K562 (cell line): ENCODE results near the gene FANCD2. TPM values are rescaled to one million over a fixed set of nuclear protein-coding genes. Genes with fewer than 3 reads are reported as not detected.
A peak's percentile ranks its signal among the peaks of the same experiment; 100 is the strongest.

Experiments
- BRCA1 ChIP-seq, 2 experiments: fragments of 450-650 bp in 1 of 2; sonication (generic) in 1 of 2; formaldehyde crosslinking in 1 of 2; IDR thresholded peaks; 2 replicates each; pipeline versions ENCODE4 v1.5.0 to v1.6.1; 2017 to 2020; ENCODE audit warnings: mild to moderate bottlenecking in 1 of 2, missing genetic modification reagents in 1 of 2
- CCAR2 ChIP-seq: fragments of 200-400 bp; formaldehyde crosslinking; IDR thresholded peaks from 2 replicates; pipeline ENCODE4 v1.6.1; 2017; ENCODE audit warnings: mild to moderate bottlenecking, low read depth, low read length
- LEF1 ChIP-seq: fragments of 450-650 bp; IDR thresholded peaks from 2 replicates; pipeline ENCODE4 v1.6.1; 2016; ENCODE audit warnings: mild to moderate bottlenecking
- MCM7 ChIP-seq, 2 experiments: fragments of 450-650 bp; IDR thresholded peaks; 2 replicates each; pipeline ENCODE4 v1.6.1; 2016 to 2018
- NCOA2 ChIP-seq, 2 experiments: fragments of 450-650 bp; IDR thresholded peaks; 2 replicates each; pipeline ENCODE4 v1.6.1; 2018; ENCODE audit warnings: mild to moderate bottlenecking in 2 of 2, moderate library complexity in 1 of 2; ENCODE audit not compliant: partially characterized antibody in 2 of 2
- NFATC3 ChIP-seq: fragments of 450-650 bp; IDR thresholded peaks from 2 replicates; pipeline ENCODE4 v1.6.1; 2017; ENCODE audit warnings: mild to moderate bottlenecking
- NR2F6 ChIP-seq: fragments of 450-650 bp; formaldehyde crosslinking; IDR thresholded peaks from 2 replicates; pipeline ENCODE4 v1.4.0; 2020; ENCODE audit warnings: mild to moderate bottlenecking
- PRMT5 ChIP-seq: sonication (generic); formaldehyde crosslinking; IDR thresholded peaks from 2 replicates; pipeline ENCODE4 v1.5.0; 2020; ENCODE audit warnings: missing genetic modification reagents
- SMAD3 ChIP-seq: fragments of 450-650 bp; formaldehyde crosslinking; conservative IDR thresholded peaks from 2 replicates; pipeline ENCODE4 v1.4.0; 2020; ENCODE audit warnings: mild to moderate bottlenecking
- SMARCE1 ChIP-seq: fragments of 450-650 bp; IDR thresholded peaks from 2 replicates; pipeline ENCODE4 v1.7.1; 2016; ENCODE audit warnings: mild to moderate bottlenecking
- TRIM28 ChIP-seq: fragments of 450-650 bp; IDR thresholded peaks from 2 replicates; pipeline ENCODE4 v1.6.1; 2017
- XRCC5 ChIP-seq: fragments of 200-400 bp; formaldehyde crosslinking; IDR thresholded peaks from 2 replicates; pipeline ENCODE4 v1.6.1; 2017; ENCODE audit warnings: low read depth, mild to moderate bottlenecking, low read length
- ZNF121 ChIP-seq: sonication (generic); formaldehyde crosslinking; conservative IDR thresholded peaks from 2 replicates; pipeline ENCODE4 v1.8.0; 2022; ENCODE audit warnings: missing genetic modification reagents
- ZNF140 ChIP-seq: fragments of 250-450 bp; sonication (Bioruptor Pico); IDR thresholded peaks from 2 replicates; pipeline ENCODE4 v1.8.0; 2021; ENCODE audit warnings: moderate library complexity, mild to moderate bottlenecking, inconsistent platforms
- ZNF165 ChIP-seq: fragments of 250-450 bp; sonication (Bioruptor Pico); IDR thresholded peaks from 2 replicates; pipeline ENCODE4 v1.4.0; 2020; ENCODE audit warnings: borderline replicate concordance
- ZNF232 ChIP-seq: sonication (generic); formaldehyde crosslinking; IDR thresholded peaks from 2 replicates; pipeline ENCODE4 v1.8.0; 2022; ENCODE audit warnings: mild to moderate bottlenecking, missing genetic modification reagents
- ZNF445 ChIP-seq: fragments of 250-450 bp; sonication (Bioruptor Pico); IDR thresholded peaks from 2 replicates; pipeline ENCODE4 v1.4.0; 2020; ENCODE audit warnings: low read depth, mild to moderate bottlenecking, moderate library complexity
- ZNF830 ChIP-seq: fragments of 250-450 bp; sonication (Bioruptor Pico); IDR thresholded peaks from 2 replicates; pipeline ENCODE4 v1.5.0; 2021; ENCODE audit warnings: mild to moderate bottlenecking
- polyA plus RNA-seq, 8 experiments: library from polyadenylated mRNA; depleted of rRNA in 4 of 8; stranded (reverse) in 5 of 8; unstranded in 3 of 8; fragments of >200 nt; fragmentation: Nextera tagmentation in 2 of 8; fragmentation: Illumina TruSeq in 1 of 8; extraction: Ambion mirVana in 2 of 8; extraction: Trizol in 1 of 8; gene quantifications; 2 replicates each; pipeline versions ENCODE4 v1.2.1 to v1.2.3, GENCODE V29; 2011 to 2014; ENCODE audit warnings: inconsistent platforms in 1 of 8, missing spikeins in 1 of 8
- total RNA-seq, 7 experiments: library from RNA; depleted of rRNA in 6 of 7; stranded (reverse); fragments of >200 nt in 6 of 7; fragmentation: Illumina TruSeq in 2 of 7; extraction: Trizol in 2 of 7; gene quantifications; 2 replicates each; pipeline versions ENCODE4 v1.2.1 to v1.2.3, GENCODE V29; 2011 to 2021; ENCODE audit warnings: low replicate concordance in 1 of 7
- TF ChIP-seq, protein P1 (sequence below): fragments of 450-650 bp; IDR thresholded peaks from 2 replicates; pipeline ENCODE4 v1.7.0; 2016; ENCODE audit warnings: borderline replicate concordance
- TF ChIP-seq, protein P2 (sequence below), 2 experiments: IDR thresholded peaks; 2 replicates each; pipeline ENCODE4 v1.6.1; 2012; ENCODE audit warnings: improper control_type of control experiment in 2 of 2, low read depth in 2 of 2, low read length in 2 of 2, borderline replicate concordance in 1 of 2
- TF ChIP-seq, protein P3 (sequence below): sonication (generic); formaldehyde crosslinking; IDR thresholded peaks from 2 replicates; pipeline ENCODE4 v1.8.0; 2022; ENCODE audit warnings: mild to moderate bottlenecking, missing genetic modification reagents
- TF ChIP-seq, protein P4 (sequence below): fragments of 150-350 bp; conservative IDR thresholded peaks from 2 replicates; pipeline ENCODE4 v1.6.1; 2014; ENCODE audit warnings: low read length

The FANCD2 gene
- total and polyA plus RNA-seq, 9 of the 15 experiments (the other 6 are each of a cell fraction or from before 2014, with no cell fraction given), result 59.4 to 137 (median 96.1) TPM

DNA sequence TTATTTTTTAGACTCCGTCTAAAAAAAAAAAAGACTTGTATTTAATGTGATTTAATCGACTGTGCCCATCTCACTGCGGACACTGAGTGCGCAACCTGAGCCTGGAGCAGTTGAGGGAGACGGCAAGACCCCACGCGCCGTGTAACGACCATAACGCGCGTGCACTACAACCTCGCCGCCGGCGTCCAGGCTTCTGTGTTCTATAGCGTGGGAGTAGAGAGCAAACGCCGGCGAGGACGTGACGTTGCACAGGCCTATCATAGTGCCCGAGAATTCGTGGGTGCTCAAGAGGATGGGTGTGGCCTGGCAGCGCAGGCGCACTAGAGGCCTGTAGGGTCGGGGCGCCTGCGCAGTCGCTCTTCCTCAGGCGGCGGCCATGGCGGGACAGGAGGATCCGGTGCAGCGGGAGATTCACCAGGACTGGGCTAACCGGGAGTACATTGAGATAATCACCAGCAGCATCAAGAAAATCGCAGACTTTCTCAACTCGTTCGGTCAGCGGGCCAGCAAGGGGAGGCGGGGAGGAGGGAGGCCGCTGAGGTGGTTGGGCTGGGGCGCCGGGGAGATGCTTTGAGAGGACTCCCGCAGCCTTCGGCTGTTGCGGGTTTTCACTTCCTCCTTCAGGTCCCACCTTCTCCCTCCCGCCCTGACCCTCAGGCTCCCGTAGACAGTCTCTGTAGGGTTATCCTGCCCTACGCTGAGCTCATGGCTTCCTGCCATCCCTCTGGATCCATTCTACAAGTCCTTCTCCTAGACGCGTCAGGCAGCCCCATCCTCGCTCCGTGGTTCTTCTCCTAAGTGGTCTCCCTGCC lies 89.3 kb downstream of the FANCD2 start, which contains the start of gene BRK1 (continued):
- TF ChIP-seq, protein P1, sequence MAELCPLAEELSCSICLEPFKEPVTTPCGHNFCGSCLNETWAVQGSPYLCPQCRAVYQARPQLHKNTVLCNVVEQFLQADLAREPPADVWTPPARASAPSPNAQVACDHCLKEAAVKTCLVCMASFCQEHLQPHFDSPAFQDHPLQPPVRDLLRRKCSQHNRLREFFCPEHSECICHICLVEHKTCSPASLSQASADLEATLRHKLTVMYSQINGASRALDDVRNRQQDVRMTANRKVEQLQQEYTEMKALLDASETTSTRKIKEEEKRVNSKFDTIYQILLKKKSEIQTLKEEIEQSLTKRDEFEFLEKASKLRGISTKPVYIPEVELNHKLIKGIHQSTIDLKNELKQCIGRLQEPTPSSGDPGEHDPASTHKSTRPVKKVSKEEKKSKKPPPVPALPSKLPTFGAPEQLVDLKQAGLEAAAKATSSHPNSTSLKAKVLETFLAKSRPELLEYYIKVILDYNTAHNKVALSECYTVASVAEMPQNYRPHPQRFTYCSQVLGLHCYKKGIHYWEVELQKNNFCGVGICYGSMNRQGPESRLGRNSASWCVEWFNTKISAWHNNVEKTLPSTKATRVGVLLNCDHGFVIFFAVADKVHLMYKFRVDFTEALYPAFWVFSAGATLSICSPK, result no peak
- TF ChIP-seq SMAD3 (CRISPR knock-in tag) (no peak), ZNF165 (CRISPR knock-in tag) (no peak), NCOA2 (IDR thresholded peaks at IDR 0.05; ENCODE audit: partially characterized antibody in 2 of 2) (no peak), ZNF445 (CRISPR knock-in tag) (no peak; the same call in 1 of the 2 replicates), NFATC3 (no peak), CCAR2 (no peak), SMARCE1 (no peak; the same call in none of the 2 replicates), ZNF830 (no peak), ZNF140 (CRISPR knock-in tag) (no peak), MCM7 (IDR thresholded peaks at IDR 0.05) (no peak), ZNF121 (CRISPR knock-in tag) (peak; percentile 37; the same call in 1 of the 2 replicates), BRCA1 (IDR thresholded peaks at IDR 0.05) (no peak), BRCA1 (CRISPR knock-in tag; IDR thresholded peaks at IDR 0.05) (no peak), NR2F6 (no peak), PRMT5 (CRISPR knock-in tag) (no peak), XRCC5 (no peak; the same call in 1 of the 2 replicates), ZNF232 (CRISPR knock-in tag) (0 out of 2 replicates have a peak, but pooled peaks have one; percentile 29), TRIM28 (peak; percentile 13; the same call in 1 of the 2 replicates), LEF1 (no peak)
- TF ChIP-seq, protein P2, sequence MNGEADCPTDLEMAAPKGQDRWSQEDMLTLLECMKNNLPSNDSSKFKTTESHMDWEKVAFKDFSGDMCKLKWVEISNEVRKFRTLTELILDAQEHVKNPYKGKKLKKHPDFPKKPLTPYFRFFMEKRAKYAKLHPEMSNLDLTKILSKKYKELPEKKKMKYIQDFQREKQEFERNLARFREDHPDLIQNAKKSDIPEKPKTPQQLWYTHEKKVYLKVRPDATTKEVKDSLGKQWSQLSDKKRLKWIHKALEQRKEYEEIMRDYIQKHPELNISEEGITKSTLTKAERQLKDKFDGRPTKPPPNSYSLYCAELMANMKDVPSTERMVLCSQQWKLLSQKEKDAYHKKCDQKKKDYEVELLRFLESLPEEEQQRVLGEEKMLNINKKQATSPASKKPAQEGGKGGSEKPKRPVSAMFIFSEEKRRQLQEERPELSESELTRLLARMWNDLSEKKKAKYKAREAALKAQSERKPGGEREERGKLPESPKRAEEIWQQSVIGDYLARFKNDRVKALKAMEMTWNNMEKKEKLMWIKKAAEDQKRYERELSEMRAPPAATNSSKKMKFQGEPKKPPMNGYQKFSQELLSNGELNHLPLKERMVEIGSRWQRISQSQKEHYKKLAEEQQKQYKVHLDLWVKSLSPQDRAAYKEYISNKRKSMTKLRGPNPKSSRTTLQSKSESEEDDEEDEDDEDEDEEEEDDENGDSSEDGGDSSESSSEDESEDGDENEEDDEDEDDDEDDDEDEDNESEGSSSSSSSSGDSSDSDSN (IDR thresholded peaks at IDR 0.05; ENCODE audit: borderline replicate concordance in 1 of 2, low read depth in 2 of 2, low read length in 2 of 2), result no peak
- TF ChIP-seq, protein P3, sequence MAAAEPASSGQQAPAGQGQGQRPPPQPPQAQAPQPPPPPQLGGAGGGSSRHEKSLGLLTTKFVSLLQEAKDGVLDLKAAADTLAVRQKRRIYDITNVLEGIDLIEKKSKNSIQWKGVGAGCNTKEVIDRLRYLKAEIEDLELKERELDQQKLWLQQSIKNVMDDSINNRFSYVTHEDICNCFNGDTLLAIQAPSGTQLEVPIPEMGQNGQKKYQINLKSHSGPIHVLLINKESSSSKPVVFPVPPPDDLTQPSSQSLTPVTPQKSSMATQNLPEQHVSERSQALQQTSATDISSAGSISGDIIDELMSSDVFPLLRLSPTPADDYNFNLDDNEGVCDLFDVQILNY (CRISPR knock-in tag), result no peak
- TF ChIP-seq, protein P4, sequence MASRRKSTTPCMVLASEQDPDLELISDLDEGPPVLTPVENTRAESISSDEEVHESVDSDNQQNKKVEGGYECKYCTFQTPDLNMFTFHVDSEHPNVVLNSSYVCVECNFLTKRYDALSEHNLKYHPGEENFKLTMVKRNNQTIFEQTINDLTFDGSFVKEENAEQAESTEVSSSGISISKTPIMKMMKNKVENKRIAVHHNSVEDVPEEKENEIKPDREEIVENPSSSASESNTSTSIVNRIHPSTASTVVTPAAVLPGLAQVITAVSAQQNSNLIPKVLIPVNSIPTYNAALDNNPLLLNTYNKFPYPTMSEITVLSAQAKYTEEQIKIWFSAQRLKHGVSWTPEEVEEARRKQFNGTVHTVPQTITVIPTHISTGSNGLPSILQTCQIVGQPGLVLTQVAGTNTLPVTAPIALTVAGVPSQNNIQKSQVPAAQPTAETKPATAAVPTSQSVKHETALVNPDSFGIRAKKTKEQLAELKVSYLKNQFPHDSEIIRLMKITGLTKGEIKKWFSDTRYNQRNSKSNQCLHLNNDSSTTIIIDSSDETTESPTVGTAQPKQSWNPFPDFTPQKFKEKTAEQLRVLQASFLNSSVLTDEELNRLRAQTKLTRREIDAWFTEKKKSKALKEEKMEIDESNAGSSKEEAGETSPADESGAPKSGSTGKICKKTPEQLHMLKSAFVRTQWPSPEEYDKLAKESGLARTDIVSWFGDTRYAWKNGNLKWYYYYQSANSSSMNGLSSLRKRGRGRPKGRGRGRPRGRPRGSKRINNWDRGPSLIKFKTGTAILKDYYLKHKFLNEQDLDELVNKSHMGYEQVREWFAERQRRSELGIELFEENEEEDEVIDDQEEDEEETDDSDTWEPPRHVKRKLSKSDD, result no peak
